ENCODE measurements around the gene DND1.
A peak's percentile ranks its signal among the peaks of the same experiment; 100 is the strongest.
"Not testable (repeated sequence)": the region's sequence is repeated elsewhere in the genome, so short reads cannot be mapped to it uniquely, and the experiment has no call there.

DND1 gene

GRCh38 chr5:140631036-140631417 is 42.3 kb downstream of the DND1 start:
- DNase-seq = peak in 1 of 51 donors; percentile 2

- no peak for DNase-seq
Measured at GRCh38 chr5:140630292-140631035, 42.9 kb downstream of the DND1 start.

- DNase-seq = no peak
Measured at GRCh38 chr5:140628711-140629110, 44.7 kb downstream of the DND1 start.

- DNase-seq = no peak
Measured at GRCh38 chr5:140627972-140628371, 45.4 kb downstream of the DND1 start.

GRCh38 chr5:140624886-140625285 is 48.5 kb downstream of the DND1 start:
- DNase-seq = not testable (repeated sequence)

- DNase-seq = not testable (repeated sequence)
Measured at GRCh38 chr5:140623061-140623460, 50.3 kb downstream of the DND1 start.

GRCh38 chr5:140622301-140622700 is 51.1 kb downstream of the DND1 start:
- no peak for DNase-seq

Measured in hypothalamus (tissue), 51 donors.